GM12878 (cell line): Measurements from ENCODE around the gene BBX. TPM values are rescaled to one million over a fixed set of nuclear protein-coding genes. Genes with fewer than 3 reads are reported as not detected.

Source experiments
- ATAC-seq: fragments of 200-7000 bp; cut with Tn5 transposase; 3 replicates; pipeline ENCODE4 v1.9.1; 2020; ENCODE audit warnings: mild to moderate bottlenecking, moderate library complexity
- BruUV-seq: library from RNA; stranded (reverse); fragments of 400-500 nt; replicated peaks from 2 replicates; lab custom pipeline; 2021; lab: Mats Ljungman, UMichigan
- CTCF ChIA-PET: fragments of 300-600 bp; sonication (Branson Sonifier 250); formaldehyde crosslinking; extraction: SDS; loops from one replicate; lab custom pipeline; 2021; ENCODE audit warnings: inconsistent platforms; lab: Yijun Ruan, JAX
- POLR2A ChIA-PET: fragments of 350-600 bp; formaldehyde crosslinking; extraction: SDS; loops from one replicate; lab custom pipeline; 2021; ENCODE audit warnings: inconsistent platforms; lab: Charles Lee
- RAD21 ChIA-PET: fragments of 300-600 bp; sonication (Branson Sonifier 250); formaldehyde crosslinking; loops from one replicate; lab custom pipeline; 2023; ENCODE audit warnings: antibody characterized with exemption; ENCODE audit not compliant: unreplicated experiment; lab: Charles Lee
- SMC1A ChIA-PET: fragments of 300-600 bp; sonication (Branson Sonifier 250); formaldehyde crosslinking; loops from one replicate; lab custom pipeline; 2023; ENCODE audit not compliant: unreplicated experiment, uncharacterized antibody; lab: Charles Lee
- DNase-seq: peaks from one replicate; pipeline ENCODE4 v3.0.0-alpha.2; 2011; ENCODE audit warnings: low read depth, low spot score
- FAIRE-seq: peaks from 3 replicates; lab custom pipeline; 2011; peaks lifted over from hg19 to GRCh38; lab: Jason Lieb, UNC
- H2AFZ ChIP-seq: 2 replicates; pipeline ENCODE4 v1.6.0; 2011; ENCODE audit warnings: low read depth, low read length, control low read depth; ENCODE audit not compliant: control insufficient read depth
- H3K27ac ChIP-seq: 2 replicates; pipeline ENCODE4 v1.5.1; 2011; ENCODE audit warnings: control low read depth; ENCODE audit not compliant: control insufficient read depth, insufficient read depth
- H3K27me3 ChIP-seq, 2 experiments: replicated peaks in 1 of 2; 2 replicates each; pipeline versions ENCODE4 v1.6.0 to v1.6.1; 2011; ENCODE audit warnings: low read length in 1 of 2; ENCODE audit not compliant: control insufficient read depth in 2 of 2, insufficient read depth in 2 of 2
- H3K36me3 ChIP-seq, 2 experiments: 2 replicates each; pipeline ENCODE4 v1.5.1; 2011; ENCODE audit warnings: low read length in 1 of 2; ENCODE audit not compliant: control insufficient read depth in 2 of 2, insufficient read depth in 2 of 2
- H3K4me1 ChIP-seq: 2 replicates; pipeline ENCODE4 v1.6.1; 2011; ENCODE audit warnings: mild to moderate bottlenecking, low read length, moderate library complexity, mixed read lengths; ENCODE audit not compliant: control insufficient read depth, insufficient read depth
- H3K4me2 ChIP-seq: 2 replicates; pipeline ENCODE4 v1.6.0; 2011; ENCODE audit warnings: control low read depth; ENCODE audit not compliant: control insufficient read depth, insufficient read depth
- H3K4me3 ChIP-seq: fragments of 200-600 bp; sonication (generic); 2 replicates; pipeline ENCODE4 v1.5.1; 2016
- H3K79me2 ChIP-seq: 2 replicates; pipeline ENCODE4 v1.6.0; 2011; ENCODE audit warnings: low read length; ENCODE audit not compliant: control insufficient read depth, insufficient read depth
- H3K9ac ChIP-seq: 2 replicates; pipeline ENCODE4 v1.8.0; 2011; ENCODE audit warnings: low read length, control low read depth, mixed read lengths; ENCODE audit not compliant: control insufficient read depth, insufficient read depth
- H3K9me3 ChIP-seq: replicated peaks from 3 replicates; pipeline ENCODE4 v1.5.1; 2011; ENCODE audit warnings: mild to moderate bottlenecking, low read length; ENCODE audit not compliant: control insufficient read depth, insufficient read depth
- H4K20me1 ChIP-seq: 2 replicates; pipeline ENCODE4 v1.6.0; 2011; ENCODE audit not compliant: control insufficient read depth, insufficient read depth
- ATF7 ChIP-seq: fragments of 450-650 bp; IDR thresholded peaks from 2 replicates; pipeline ENCODE4 v1.6.1; 2016; ENCODE audit warnings: low read depth, mild to moderate bottlenecking
- BCL3 ChIP-seq: IDR thresholded peaks from 2 replicates; pipeline ENCODE4 v1.6.1; 2011; ENCODE audit warnings: borderline replicate concordance, low read depth, mild to moderate bottlenecking, moderate library complexity, low read length; ENCODE audit not compliant: insufficient read depth, poor library complexity, severe bottlenecking
- CEBPB ChIP-seq, 2 experiments: fragments of 150-350 bp in 1 of 2; IDR thresholded peaks; 2 replicates each; pipeline ENCODE4 v1.6.1; 2012 to 2014; ENCODE audit warnings: low read depth in 2 of 2, low read length in 2 of 2, borderline replicate concordance in 1 of 2, inconsistent platforms in 1 of 2
- CUX1 ChIP-seq: IDR thresholded peaks from 2 replicates; pipeline ENCODE4 v1.6.1; 2012; ENCODE audit warnings: improper control_type of control experiment, low read depth, low read length; ENCODE audit not compliant: insufficient replicate concordance
- IKZF2 ChIP-seq, 2 experiments: fragments of 450-650 bp; IDR thresholded peaks; 2 replicates each; pipeline ENCODE4 v1.6.1; 2017; ENCODE audit warnings: mild to moderate bottlenecking in 2 of 2, moderate library complexity in 2 of 2
- MTA2 ChIP-seq: fragments of 450-650 bp; IDR thresholded peaks from 2 replicates; pipeline ENCODE4 v1.6.1; 2016; ENCODE audit warnings: low read depth, mild to moderate bottlenecking, moderate library complexity
- NFXL1 ChIP-seq: fragments of 450-650 bp; IDR thresholded peaks from 2 replicates; pipeline ENCODE4 v1.6.1; 2017; ENCODE audit warnings: antibody characterized with exemption, mild to moderate bottlenecking, borderline replicate concordance
- TBL1XR1 ChIP-seq: IDR thresholded peaks from 2 replicates; pipeline ENCODE4 v1.6.1; 2012; ENCODE audit warnings: low read depth, low read length, improper control_type of control experiment
- ZNF384 ChIP-seq: IDR thresholded peaks from 2 replicates; pipeline ENCODE4 v1.6.1; 2012; ENCODE audit warnings: low read depth, mild to moderate bottlenecking, low read length, improper control_type of control experiment, borderline replicate concordance
- WGBS: methylation state at CpG from one replicate; pipeline ENCODE4 v1.1.6; 2016; ENCODE audit warnings: low lambda C conversion rate; ENCODE audit not compliant: insufficient replicate concordance, insufficient coverage; ENCODE audit errors: missing lambda C conversion rate; 5-methylcytosine and 5-hydroxymethylcytosine counted together
- in situ Hi-C: fragments of 300-500 bp; cut with MboI; formaldehyde crosslinking; loops from 9 replicates; pipeline ENCODE4 v1.14.3; 2018; ENCODE audit warnings: mixed read lengths
- intact Hi-C: fragments of 100-400 bp; cut with micrococcal nuclease; formaldehyde crosslinking; loops from one replicate; pipeline ENCODE4 v1.14.2; 2022; ENCODE audit not compliant: unreplicated experiment
- polyA plus RNA-seq, 11 experiments: library from polyadenylated mRNA; depleted of rRNA in 4 of 11; unstranded in 6 of 11; stranded (reverse) in 5 of 11; fragments of >200 nt; fragmentation: Nextera tagmentation in 4 of 11; fragmentation: Illumina TruSeq in 1 of 11; extraction: Ambion mirVana in 4 of 11; extraction: Trizol in 1 of 11; gene quantifications; 1 replicate in 1 of 11; 2 replicates in 10 of 11; pipeline versions ENCODE4 v1.2.1 to v1.2.3, GENCODE V29; 2011 to 2016; ENCODE audit warnings: inconsistent platforms in 2 of 11, missing spikeins in 2 of 11, low read depth in 1 of 11
- total RNA-seq, 4 experiments: library from RNA; depleted of rRNA in 3 of 4; stranded (reverse); fragments of >200 nt in 3 of 4; fragmentation: Illumina TruSeq in 1 of 4; extraction: Trizol in 1 of 4; gene quantifications; 2 replicates each; pipeline versions ENCODE4 v1.2.1 to v1.2.3, GENCODE V29; 2013 to 2021

The BBX gene
- total and polyA plus RNA-seq, 10 of the 15 experiments (the other 5 are each of a cell fraction or from before 2014, with no cell fraction given) = 13.3 to 38.5 (median 32.0) TPM

DNA sequence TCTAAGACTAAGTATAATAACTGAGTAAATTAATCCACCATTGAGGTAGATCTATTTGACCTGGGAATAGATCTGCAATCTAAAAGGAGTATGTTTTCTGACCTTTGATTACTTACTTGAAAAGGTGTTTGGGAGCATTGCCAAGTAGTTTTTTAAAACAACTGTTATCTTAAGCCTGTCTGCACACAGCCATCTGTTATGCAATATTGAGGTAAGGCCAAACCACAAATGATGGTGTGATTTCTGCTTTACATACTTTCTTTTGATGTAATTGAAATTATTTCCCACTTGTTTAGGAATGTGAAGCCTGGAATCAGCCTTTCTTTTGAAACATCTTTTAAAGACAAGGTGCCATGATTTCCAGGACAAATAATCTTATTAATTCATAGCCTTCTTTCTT lies 274.0 kb downstream of the BBX start:
- Histone ChIP-seq H3K79me2 (no peaks in the 10 kb centered on the region), H3K9ac (no peak overlapping the region), H4K20me1 (no peaks in the 10 kb centered on the region), H3K4me3 (no peak overlapping the region), H3K4me1 (no peaks in the 10 kb centered on the region), H2AFZ (no peak overlapping the region), H3K27me3 (no peaks in the 10 kb centered on the region), H3K9me3 (no peaks in the 10 kb centered on the region), H3K36me3 (peaks cover 0 to 20% of the 10 kb centered on the region in 2 experiments), H3K4me2 (no peak overlapping the region), H3K27ac (no peak overlapping the region)
- in situ Hi-C loops (no loop called here), intact Hi-C loops (no loop called here)
- TF ChIP-seq ATF7 (0 out of 2 replicates have a peak, but pooled peaks have one; percentile 11), IKZF2 (IDR thresholded peaks at IDR 0.05) (peak in 1 of 2 experiments; percentile 19; a peak in 2 of 4 replicates), MTA2 (peak; percentile 34; the same call in 1 of the 2 replicates), BCL3 (no peak), CEBPB (IDR thresholded peaks at IDR 0.05; ENCODE audit: borderline replicate concordance in 1 of 2, low read depth in 2 of 2, low read length in 2 of 2) (0 out of 4 replicates have a peak, but pooled peaks of 1 of the 2 experiments have one; percentile 7)
- FAIRE-seq (no peak), ATAC-seq (no peak), DNase-seq (no peak)
- POLR2A ChIA-PET = no interaction called here
- RAD21 ChIA-PET = interaction anchor here (1.2 kb wide), 1 partner anchor 26 kb away, joined by 3 read pairs; no protein-coding TSS in a partner anchor
- no TSS peak for BruUV-seq
- CTCF ChIA-PET = interaction anchor here (1.2 kb wide), 1 partner anchor 49 kb away, joined by 3 read pairs; no protein-coding TSS in a partner anchor
- SMC1A ChIA-PET = no interaction called here

GRCh38 chr3:107797586-107797985 lies 274.8 kb downstream of the BBX start:
- H2AFZ ChIP-seq = no peak overlapping the region
- ChIA-PET CTCF (no interaction called here), SMC1A (no interaction called here), POLR2A (no interaction called here), RAD21 (interaction anchor here (1.2 kb wide), 1 partner anchor 27 kb away, joined by 3 read pairs; no protein-coding TSS in a partner anchor)
- no peaks in the 10 kb centered on the region for H3K9me3 ChIP-seq
- H3K4me1 ChIP-seq = no peaks in the 10 kb centered on the region
- no peak overlapping the region for H3K4me3 ChIP-seq
- in situ Hi-C loops = no loop called here
- ATAC-seq = no peak
- 95% methylated on average over 1 of the region's 1 CpG for WGBS
- BruUV-seq = no TSS peak
- no peaks in the 10 kb centered on the region for H3K79me2 ChIP-seq
- H3K4me2 ChIP-seq = no peak overlapping the region
- H3K27me3 ChIP-seq = no peaks in the 10 kb centered on the region
- H3K27ac ChIP-seq = no peak overlapping the region
- DNase-seq = no peak
- H4K20me1 ChIP-seq = no peaks in the 10 kb centered on the region
- H3K9ac ChIP-seq = no peak overlapping the region
- intact Hi-C loops = no loop called here
- no peak for FAIRE-seq
- peaks cover 2 to 20% of the 10 kb centered on the region in 2 experiments for H3K36me3 ChIP-seq
- TF ChIP-seq TBL1XR1 (no peak), CUX1 (no peak), ZNF384 (no peak), NFXL1 (no peak)
